OCI-LY1 (cell line): ENCODE data around the gene CD82.

ENCODE experiments used
- EZH2 ChIP-seq: fragments of 200-600 bp; sonication (generic), shearing (Covaris generic); IDR thresholded peaks from 2 replicates; pipeline ENCODE4 v1.8.0; 2017; ENCODE audit warnings: borderline replicate concordance, mixed run types, mild to moderate bottlenecking, antibody characterized with exemption, low read length, moderate library complexity, mixed read lengths
- TF ChIP-seq, protein P1 (sequence below): fragments of 200-600 bp; sonication (generic), shearing (Covaris generic); IDR thresholded peaks from 2 replicates; pipeline ENCODE4 v1.5.1; 2017; ENCODE audit warnings: mild to moderate bottlenecking, antibody characterized with exemption, low read length, moderate library complexity, mixed read lengths

DNA sequence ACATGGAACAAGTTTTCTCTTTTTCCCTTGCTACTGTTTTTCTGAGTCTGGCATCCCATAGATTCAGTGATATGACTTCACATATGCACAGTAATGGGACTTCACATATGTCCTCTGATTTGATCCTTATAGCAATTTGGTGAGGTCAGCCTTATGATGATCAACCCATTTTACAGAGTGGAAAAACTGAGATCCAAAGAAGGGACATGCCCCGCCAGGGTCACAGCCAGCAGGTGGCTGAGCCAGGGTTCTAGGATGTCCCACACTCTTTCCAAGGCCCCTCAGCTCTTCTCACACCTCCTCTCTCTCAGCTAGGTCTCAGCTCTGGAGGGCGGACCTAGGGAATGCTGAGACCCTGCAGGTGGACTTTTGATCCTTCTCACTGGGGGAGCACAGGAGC lies 44.3 kb upstream of the CD82 start:
- TF ChIP-seq, protein P1, sequence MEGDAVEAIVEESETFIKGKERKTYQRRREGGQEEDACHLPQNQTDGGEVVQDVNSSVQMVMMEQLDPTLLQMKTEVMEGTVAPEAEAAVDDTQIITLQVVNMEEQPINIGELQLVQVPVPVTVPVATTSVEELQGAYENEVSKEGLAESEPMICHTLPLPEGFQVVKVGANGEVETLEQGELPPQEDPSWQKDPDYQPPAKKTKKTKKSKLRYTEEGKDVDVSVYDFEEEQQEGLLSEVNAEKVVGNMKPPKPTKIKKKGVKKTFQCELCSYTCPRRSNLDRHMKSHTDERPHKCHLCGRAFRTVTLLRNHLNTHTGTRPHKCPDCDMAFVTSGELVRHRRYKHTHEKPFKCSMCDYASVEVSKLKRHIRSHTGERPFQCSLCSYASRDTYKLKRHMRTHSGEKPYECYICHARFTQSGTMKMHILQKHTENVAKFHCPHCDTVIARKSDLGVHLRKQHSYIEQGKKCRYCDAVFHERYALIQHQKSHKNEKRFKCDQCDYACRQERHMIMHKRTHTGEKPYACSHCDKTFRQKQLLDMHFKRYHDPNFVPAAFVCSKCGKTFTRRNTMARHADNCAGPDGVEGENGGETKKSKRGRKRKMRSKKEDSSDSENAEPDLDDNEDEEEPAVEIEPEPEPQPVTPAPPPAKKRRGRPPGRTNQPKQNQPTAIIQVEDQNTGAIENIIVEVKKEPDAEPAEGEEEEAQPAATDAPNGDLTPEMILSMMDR, result no peak
- TF ChIP-seq EZH2, result no peak
